GM12872 (cell line): ENCODE data around the gene GIGYF1.

Experiments
- CTCF ChIP-seq: IDR thresholded peaks from 3 replicates; pipeline ENCODE4 v1.5.1; 2011; ENCODE audit warnings: low read depth, mild to moderate bottlenecking, low read length, moderate library complexity; ENCODE audit not compliant: insufficient read depth

The GIGYF1 gene

GRCh38 chr7:100728196-100728595 lies 34.1 kb upstream of the GIGYF1 start:
- TF ChIP-seq CTCF = no peak

- no peak for TF ChIP-seq CTCF
These were observed 33.1 kb upstream of the GIGYF1 start for GRCh38 chr7:100726996-100727761.

GRCh38 chr7:100723732-100724275 lies 29.8 kb upstream of the GIGYF1 start:
- no peak for TF ChIP-seq CTCF

GRCh38 chr7:100722480-100723212 lies 28.6 kb upstream of the GIGYF1 start:
- TF ChIP-seq CTCF = no peak

- no peak for TF ChIP-seq CTCF
These were observed 27.4 kb upstream of the GIGYF1 start for GRCh38 chr7:100721505-100721812.

- no peak for TF ChIP-seq CTCF
These were observed 26.8 kb upstream of the GIGYF1 start for GRCh38 chr7:100720671-100721504.

- no peak for TF ChIP-seq CTCF
These were observed 26.2 kb upstream of the GIGYF1 start, which contains the start of gene EPO for GRCh38 chr7:100720279-100720670. Gene EPO (plus strand): TSS chr7:100720468. CDS start chr7:100720981, 513 bp downstream.
